ENCODE measurements around the gene COG2.
"Not testable (repeated sequence)": the region's sequence is repeated elsewhere in the genome, so short reads cannot be mapped to it uniquely, and the experiment has no call there.

GRCh38 chr1:230698964-230699363 is 56.7 kb downstream of the COG2 start:
- TF ChIP-seq CTCF (conservative IDR thresholded peaks at IDR 0.05); EZH2 (IDR thresholded peaks at IDR 0.05; ENCODE audit: low read depth): not testable (repeated sequence)

All from PC-9 (cell line).